HepG2 (cell line): ENCODE measurements around the gene PPOX. TPM values are rescaled to one million over a fixed set of nuclear protein-coding genes. Genes with fewer than 3 reads are reported as not detected.

Experiments used
- HNRNPLL ChIP-seq: fragments of 200-400 bp; formaldehyde crosslinking; IDR thresholded peaks from 2 replicates; pipeline ENCODE4 v1.6.1; 2017; ENCODE audit warnings: mild to moderate bottlenecking, low read depth, low read length; ENCODE audit not compliant: poor library complexity, severe bottlenecking
- HOMEZ ChIP-seq: IDR thresholded peaks from 2 replicates; pipeline ENCODE4 v1.6.1; 2016; ENCODE audit warnings: low read depth
- JUNB ChIP-seq: sonication (generic); formaldehyde crosslinking; IDR thresholded peaks from 2 replicates; pipeline ENCODE4 v1.8.0; 2022; ENCODE audit warnings: missing genetic modification reagents, mild to moderate bottlenecking, borderline replicate concordance
- MATR3 ChIP-seq: sonication (generic); formaldehyde crosslinking; IDR thresholded peaks from 2 replicates; pipeline ENCODE4 v1.4.0; 2020; ENCODE audit warnings: missing genetic modification reagents
- NFYB ChIP-seq: sonication (generic); formaldehyde crosslinking; IDR thresholded peaks from 2 replicates; pipeline ENCODE4 v1.4.0; 2020; ENCODE audit warnings: missing genetic modification reagents
- NFYC ChIP-seq: IDR thresholded peaks from 2 replicates; pipeline ENCODE4 v1.6.1; 2016; ENCODE audit warnings: missing genetic modification reagents, missing compliant biosample characterization
- RXRB ChIP-seq: IDR thresholded peaks from 2 replicates; pipeline ENCODE4 v1.6.1; 2016; ENCODE audit warnings: borderline replicate concordance, missing genetic modification reagents, missing compliant biosample characterization
- SOX5 ChIP-seq: IDR thresholded peaks from 2 replicates; pipeline ENCODE4 v1.6.1; 2016; ENCODE audit warnings: borderline replicate concordance
- SP4 ChIP-seq: sonication (generic); formaldehyde crosslinking; IDR thresholded peaks from 2 replicates; pipeline ENCODE4 v1.8.1; 2023; ENCODE audit warnings: mild to moderate bottlenecking, missing genetic modification reagents
- U2AF1 ChIP-seq: fragments of 200-400 bp; formaldehyde crosslinking; optimal IDR thresholded peaks from 2 replicates; pipeline ENCODE3; 2017; ENCODE audit warnings: mild to moderate bottlenecking, low read depth, low read length
- ZNF331 ChIP-seq: sonication (generic); formaldehyde crosslinking; IDR thresholded peaks from 2 replicates; pipeline ENCODE4 v1.4.0; 2020; ENCODE audit warnings: missing genetic modification reagents
- ZNF615 ChIP-seq: sonication (generic); formaldehyde crosslinking; IDR thresholded peaks from 2 replicates; pipeline ENCODE4 v1.5.0; 2020; ENCODE audit warnings: mild to moderate bottlenecking, missing genetic modification reagents, borderline replicate concordance
- ZNF644 ChIP-seq: IDR thresholded peaks from 2 replicates; pipeline ENCODE4 v1.6.1; 2016; ENCODE audit warnings: low read depth
- ZNF652 ChIP-seq: IDR thresholded peaks from 2 replicates; pipeline ENCODE4 v1.6.1; 2016; ENCODE audit warnings: low read depth, borderline replicate concordance
- ZNF788 ChIP-seq: sonication (generic); formaldehyde crosslinking; IDR thresholded peaks from 2 replicates; pipeline ENCODE4 v1.5.0; 2020; ENCODE audit warnings: mild to moderate bottlenecking, missing genetic modification reagents, borderline replicate concordance
- ZNF83 ChIP-seq: sonication (generic); formaldehyde crosslinking; IDR thresholded peaks from 2 replicates; pipeline ENCODE4 v1.4.0; 2020; ENCODE audit warnings: missing genetic modification reagents, mild to moderate bottlenecking, borderline replicate concordance
- ZNF878 ChIP-seq: sonication (generic); formaldehyde crosslinking; IDR thresholded peaks from 2 replicates; pipeline ENCODE4 v1.8.1; 2023; ENCODE audit warnings: mild to moderate bottlenecking, missing genetic modification reagents, moderate library complexity
- ZSCAN21 ChIP-seq: sonication (generic); formaldehyde crosslinking; IDR thresholded peaks from 2 replicates; pipeline ENCODE4 v1.8.0; 2022; ENCODE audit warnings: mild to moderate bottlenecking, missing genetic modification reagents, moderate library complexity, borderline replicate concordance
- ZSCAN22 ChIP-seq: sonication (generic); formaldehyde crosslinking; IDR thresholded peaks from 2 replicates; pipeline ENCODE4 v1.4.0; 2020; ENCODE audit warnings: mild to moderate bottlenecking, missing genetic modification reagents
- ZSCAN25 ChIP-seq: sonication (generic); formaldehyde crosslinking; IDR thresholded peaks from 2 replicates; pipeline ENCODE4 v1.8.0; 2022; ENCODE audit warnings: mild to moderate bottlenecking, missing genetic modification reagents
- polyA plus RNA-seq, 8 experiments: library from polyadenylated mRNA; depleted of rRNA in 3 of 8; stranded (reverse) in 7 of 8; unstranded in 1 of 8; fragments of >200 nt; fragmentation: Illumina TruSeq in 4 of 8; extraction: Trizol in 4 of 8; gene quantifications; 2 replicates each; pipeline versions ENCODE4 v1.2.1 to v1.2.3, GENCODE V29; 2011 to 2016; ENCODE audit warnings: low read depth in 4 of 8, missing spikeins in 1 of 8, mixed read lengths in 1 of 8; ENCODE audit not compliant: insufficient read depth in 1 of 8
- total RNA-seq, 5 experiments: library from RNA; depleted of rRNA; stranded (reverse); fragments of >200 nt; fragmentation: Illumina TruSeq; extraction: Trizol; gene quantifications; 2 replicates each; pipeline ENCODE4 v1.2.3, GENCODE V29; 2016; ENCODE audit warnings: low read depth in 1 of 5
- TF ChIP-seq, protein P1 (sequence below): IDR thresholded peaks from 2 replicates; pipeline ENCODE4 v1.6.1; 2012; ENCODE audit warnings: low read depth, low read length, improper control_type of control experiment
- TF ChIP-seq, protein P2 (sequence below): sonication (generic); formaldehyde crosslinking; IDR thresholded peaks from 2 replicates; pipeline ENCODE4 v1.4.0; 2020; ENCODE audit warnings: missing genetic modification reagents
- TF ChIP-seq, protein P3 (sequence below): sonication (generic); formaldehyde crosslinking; IDR thresholded peaks from 2 replicates; pipeline ENCODE4 v1.4.0; 2020; ENCODE audit warnings: mild to moderate bottlenecking, missing genetic modification reagents

Gene PPOX
- total and polyA plus RNA-seq, 2 of the 13 experiments (the other 11 are each of a cell fraction or from before 2014, with no cell fraction given) = 15.5 to 27.7 TPM

- TF ChIP-seq, protein P1, sequence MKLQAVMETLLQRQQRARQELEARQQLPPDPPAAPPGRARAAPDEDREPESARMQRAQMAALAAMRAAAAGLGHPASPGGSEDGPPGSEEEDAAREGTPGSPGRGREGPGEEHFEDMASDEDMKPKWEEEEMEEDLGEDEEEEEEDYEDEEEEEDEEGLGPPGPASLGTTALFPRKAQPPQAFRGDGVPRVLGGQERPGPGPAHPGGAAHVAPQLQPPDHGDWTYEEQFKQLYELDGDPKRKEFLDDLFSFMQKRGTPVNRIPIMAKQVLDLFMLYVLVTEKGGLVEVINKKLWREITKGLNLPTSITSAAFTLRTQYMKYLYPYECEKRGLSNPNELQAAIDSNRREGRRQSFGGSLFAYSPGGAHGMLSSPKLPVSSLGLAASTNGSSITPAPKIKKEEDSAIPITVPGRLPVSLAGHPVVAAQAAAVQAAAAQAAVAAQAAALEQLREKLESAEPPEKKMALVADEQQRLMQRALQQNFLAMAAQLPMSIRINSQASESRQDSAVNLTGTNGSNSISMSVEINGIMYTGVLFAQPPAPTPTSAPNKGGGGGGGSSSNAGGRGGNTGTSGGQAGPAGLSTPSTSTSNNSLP = no peak
- TF ChIP-seq ZNF331 (CRISPR knock-in tag) = peak; percentile 73
- 0 out of 2 replicates have a peak, but pooled peaks have one; percentile 37 for TF ChIP-seq ZNF644 (CRISPR knock-in tag)
- no peak for TF ChIP-seq ZSCAN22 (CRISPR knock-in tag)
- TF ChIP-seq, protein P2, sequence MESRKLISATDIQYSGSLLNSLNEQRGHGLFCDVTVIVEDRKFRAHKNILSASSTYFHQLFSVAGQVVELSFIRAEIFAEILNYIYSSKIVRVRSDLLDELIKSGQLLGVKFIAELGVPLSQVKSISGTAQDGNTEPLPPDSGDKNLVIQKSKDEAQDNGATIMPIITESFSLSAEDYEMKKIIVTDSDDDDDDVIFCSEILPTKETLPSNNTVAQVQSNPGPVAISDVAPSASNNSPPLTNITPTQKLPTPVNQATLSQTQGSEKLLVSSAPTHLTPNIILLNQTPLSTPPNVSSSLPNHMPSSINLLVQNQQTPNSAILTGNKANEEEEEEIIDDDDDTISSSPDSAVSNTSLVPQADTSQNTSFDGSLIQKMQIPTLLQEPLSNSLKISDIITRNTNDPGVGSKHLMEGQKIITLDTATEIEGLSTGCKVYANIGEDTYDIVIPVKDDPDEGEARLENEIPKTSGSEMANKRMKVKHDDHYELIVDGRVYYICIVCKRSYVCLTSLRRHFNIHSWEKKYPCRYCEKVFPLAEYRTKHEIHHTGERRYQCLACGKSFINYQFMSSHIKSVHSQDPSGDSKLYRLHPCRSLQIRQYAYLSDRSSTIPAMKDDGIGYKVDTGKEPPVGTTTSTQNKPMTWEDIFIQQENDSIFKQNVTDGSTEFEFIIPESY (CRISPR knock-in tag) = 0 out of 2 replicates have a peak, but pooled peaks have one; percentile 9
- 0 out of 2 replicates have a peak, but pooled peaks have one; percentile 57 for TF ChIP-seq ZNF788
- 0 out of 2 replicates have a peak, but pooled peaks have one; percentile 47 for TF ChIP-seq ZNF878
- TF ChIP-seq SP4 (CRISPR knock-in tag) = 0 out of 2 replicates have a peak, but pooled peaks have one; percentile 26
- TF ChIP-seq MATR3 (CRISPR knock-in tag) = no peak
- no peak for TF ChIP-seq NFYB (CRISPR knock-in tag)
- TF ChIP-seq HNRNPLL = no peak
- TF ChIP-seq SOX5 (CRISPR knock-in tag) = no peak
- no peak for TF ChIP-seq ZSCAN21
- TF ChIP-seq, protein P3, sequence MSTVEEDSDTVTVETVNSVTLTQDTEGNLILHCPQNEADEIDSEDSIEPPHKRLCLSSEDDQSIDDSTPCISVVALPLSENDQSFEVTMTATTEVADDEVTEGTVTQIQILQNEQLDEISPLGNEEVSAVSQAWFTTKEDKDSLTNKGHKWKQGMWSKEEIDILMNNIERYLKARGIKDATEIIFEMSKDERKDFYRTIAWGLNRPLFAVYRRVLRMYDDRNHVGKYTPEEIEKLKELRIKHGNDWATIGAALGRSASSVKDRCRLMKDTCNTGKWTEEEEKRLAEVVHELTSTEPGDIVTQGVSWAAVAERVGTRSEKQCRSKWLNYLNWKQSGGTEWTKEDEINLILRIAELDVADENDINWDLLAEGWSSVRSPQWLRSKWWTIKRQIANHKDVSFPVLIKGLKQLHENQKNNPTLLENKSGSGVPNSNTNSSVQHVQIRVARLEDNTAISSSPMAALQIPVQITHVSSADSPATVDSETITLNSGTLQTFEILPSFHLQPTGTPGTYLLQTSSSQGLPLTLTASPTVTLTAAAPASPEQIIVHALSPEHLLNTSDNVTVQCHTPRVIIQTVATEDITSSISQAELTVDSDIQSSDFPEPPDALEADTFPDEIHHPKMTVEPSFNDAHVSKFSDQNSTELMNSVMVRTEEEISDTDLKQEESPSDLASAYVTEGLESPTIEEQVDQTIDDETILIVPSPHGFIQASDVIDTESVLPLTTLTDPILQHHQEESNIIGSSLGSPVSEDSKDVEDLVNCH (CRISPR knock-in tag) = no peak
- peak; percentile 41; the same call in 1 of the 2 replicates for TF ChIP-seq ZNF615 (CRISPR knock-in tag)
- peak; percentile 18; the same call in 1 of the 2 replicates for TF ChIP-seq NFYC (CRISPR knock-in tag)
- TF ChIP-seq ZSCAN25 (CRISPR knock-in tag) = no peak
- TF ChIP-seq RXRB (CRISPR knock-in tag) = peak; percentile 35
- no peak for TF ChIP-seq JUNB (CRISPR knock-in tag)
- no peak for TF ChIP-seq ZNF652 (CRISPR knock-in tag)
- TF ChIP-seq HOMEZ = no peak
- no peak for TF ChIP-seq ZNF83 (CRISPR knock-in tag)
- no peak for TF ChIP-seq U2AF1
Measured at GRCh38 chr1:161153682-161154337, 12.4 kb upstream of the PPOX start, which contains the start of gene UFC1 (continued).
